Skin epidermis (tissue), 12 donors: ENCODE data around the gene EGFL8.
A peak's percentile ranks its signal among the peaks of the same experiment; 100 is the strongest.

Experiments used
- H3K27ac ChIP-seq, 21 experiments: fragments of 200-600 bp; sonication (generic) in 11 of 21; one replicate each; pipeline ENCODE4 v1.5.0; 2020; ENCODE audit warnings: mild to moderate bottlenecking in 3 of 21, inconsistent platforms in 2 of 21, moderate library complexity in 2 of 21
- H3K4me3 ChIP-seq, 7 experiments: fragments of 200-600 bp; sonication (generic) in 2 of 7; one replicate each; pipeline ENCODE4 v1.5.0; 2020; ENCODE audit warnings: inconsistent platforms in 2 of 7, mild to moderate bottlenecking in 2 of 7, moderate library complexity in 1 of 7

The EGFL8 gene

DNA sequence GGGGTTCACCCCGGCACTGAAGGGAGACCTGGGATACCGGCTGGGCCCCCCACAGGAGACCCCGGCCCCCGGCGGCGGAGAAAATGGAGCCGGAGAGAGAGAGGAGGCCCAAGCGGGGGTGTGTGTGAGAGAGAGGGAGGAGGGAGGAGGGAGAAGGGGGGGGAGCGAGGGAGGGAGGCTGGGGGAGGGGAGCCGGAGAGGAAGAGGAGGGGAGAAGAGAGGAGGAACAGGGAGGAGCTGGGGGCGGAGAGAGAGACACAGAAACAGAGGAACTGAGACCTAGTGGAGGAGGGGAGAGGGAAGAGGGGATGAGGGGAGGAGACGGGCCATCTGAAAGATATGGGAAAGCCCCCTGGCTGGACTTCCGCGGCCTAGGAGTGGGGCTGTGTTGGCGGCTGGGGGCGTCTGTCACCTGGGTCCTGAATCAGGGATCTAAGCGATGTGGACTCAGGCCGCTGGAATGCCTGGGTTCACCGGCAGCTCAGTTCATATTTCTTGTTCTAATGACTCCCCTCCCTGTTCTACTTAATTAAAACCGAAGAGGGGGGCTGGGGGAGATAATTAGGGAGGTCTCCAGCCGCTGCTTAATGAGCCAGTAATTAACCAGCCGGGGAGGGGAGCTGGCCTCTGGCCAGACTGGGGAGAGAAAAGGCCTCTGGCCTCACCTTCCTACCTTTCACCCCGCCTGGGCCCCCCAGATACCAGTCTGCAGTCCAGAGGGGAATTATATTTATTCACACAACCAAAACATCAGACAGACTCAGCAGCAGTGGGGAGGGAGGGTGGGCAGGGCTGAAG is 25.9 kb downstream of the EGFL8 start, which contains the start of gene PBX2:
PBX2 (minus strand) TSS at position 149 of the 798 bp plus-strand sequence. CDS start 287 bp downstream, outside the sequence.
- H3K27ac ChIP-seq, result peak within 1 kb of the TSS; percentile 93 to 100 (median 99)
- peak within 1 kb of the TSS; percentile 69 to 92 (median 74) for H3K4me3 ChIP-seq

DNA sequence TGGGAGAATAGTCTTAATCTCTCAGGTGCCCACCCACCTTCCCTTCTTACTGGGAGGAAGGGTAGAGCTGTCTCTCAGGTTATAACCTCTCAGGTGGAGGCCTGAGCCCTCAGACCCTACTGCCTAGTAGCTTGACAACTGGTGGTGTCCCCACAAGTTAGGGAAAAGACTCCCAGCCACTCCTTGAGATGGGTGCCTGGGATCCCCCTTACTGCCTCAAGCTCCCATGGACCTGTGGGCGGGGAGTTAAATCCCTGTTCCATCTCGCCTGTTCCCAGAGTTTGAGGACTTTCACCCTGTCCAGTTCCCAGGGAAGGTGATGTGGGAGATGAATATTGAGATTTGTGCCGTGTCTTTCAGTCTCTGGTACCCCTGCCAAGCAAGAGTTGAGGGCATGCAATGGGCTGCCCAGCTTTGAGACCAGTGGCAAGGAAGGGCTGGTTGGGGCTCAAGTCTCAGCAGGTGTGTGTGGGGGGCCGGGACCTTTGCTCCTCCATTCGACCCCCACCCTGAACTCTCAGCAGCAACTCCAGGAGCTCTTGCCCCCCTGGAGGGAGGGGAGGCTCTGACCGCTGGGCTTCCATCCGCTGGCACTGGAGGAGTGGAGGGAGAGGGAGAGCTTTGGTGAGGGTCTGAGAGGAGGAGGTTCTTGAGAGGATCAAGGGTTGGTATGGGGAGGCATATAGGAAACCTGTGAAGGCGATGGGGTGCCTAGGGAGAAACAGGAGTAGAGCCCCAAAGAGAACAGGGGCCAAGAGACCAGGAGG is 26.7 kb downstream of the EGFL8 start:
- peak overlapping the region; percentile 69 to 92 (median 74) for H3K4me3 ChIP-seq
- H3K27ac ChIP-seq, result peak overlapping the region; percentile 74 to 100 (median 99)

- Histone ChIP-seq H3K4me3 (peak overlapping the region; percentile 69 to 92 (median 74)), H3K27ac (peak overlapping the region; percentile 72 to 100 (median 99))
Observed at GRCh38 chr6:32191696-32192607, 27.6 kb downstream of the EGFL8 start.

GRCh38 chr6:32192608-32193039 is 28.2 kb downstream of the EGFL8 start, which contains the start of gene GPSM3:
GPSM3 (minus strand) TSS chr6:32192643; CDS start chr6:32192513, 130 bp downstream.
- peak within 1 kb of the TSS; percentile 69 to 92 (median 74) for H3K4me3 ChIP-seq
- H3K27ac ChIP-seq, result peak within 1 kb of the TSS; percentile 72 to 100 (median 99)

DNA sequence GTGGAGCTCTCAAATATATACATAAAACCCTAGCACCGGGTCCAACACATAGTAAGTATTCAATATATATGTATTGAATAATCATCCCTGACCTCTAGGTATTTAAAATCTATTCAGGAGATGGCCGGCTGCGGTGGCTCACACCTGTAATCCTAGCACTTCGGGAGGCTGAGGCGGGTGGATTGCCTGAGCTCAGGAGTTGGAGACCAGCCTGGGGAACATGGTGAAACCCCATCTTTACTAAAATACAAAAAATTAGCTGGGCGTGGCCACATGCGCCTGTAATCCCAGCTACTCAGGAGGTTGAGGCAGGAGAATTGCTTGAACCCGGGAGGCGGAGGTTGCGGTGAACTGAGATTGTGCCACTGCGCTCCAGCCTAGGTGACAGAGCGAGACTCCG is 28.7 kb downstream of the EGFL8 start:
- H3K27ac ChIP-seq, result peak overlapping the region in 20 of 21 experiments; percentile 94 to 100 (median 99)
- peak overlapping the region in 5 of 7 experiments; percentile 69 to 92 (median 73) for H3K4me3 ChIP-seq

GRCh38 chr6:32194388-32194787 is 30.0 kb downstream of the EGFL8 start:
- Histone ChIP-seq H3K27ac (peak overlapping the region in 20 of 21 experiments; percentile 26 to 100 (median 91)), H3K4me3 (no peak overlapping the region)

GRCh38 chr6:32194825-32195651 is 30.6 kb downstream of the EGFL8 start:
- Histone ChIP-seq H3K27ac (peak overlapping the region in 20 of 21 experiments; percentile 26 to 100 (median 86)), H3K4me3 (peak overlapping the region; percentile 4 to 76 (median 30))

GRCh38 chr6:32195652-32195901 is 31.2 kb downstream of the EGFL8 start:
- H3K27ac ChIP-seq, result peak overlapping the region in 18 of 21 experiments; percentile 96 to 100 (median 99)
- peak overlapping the region; percentile 54 to 76 (median 67) for H3K4me3 ChIP-seq

DNA sequence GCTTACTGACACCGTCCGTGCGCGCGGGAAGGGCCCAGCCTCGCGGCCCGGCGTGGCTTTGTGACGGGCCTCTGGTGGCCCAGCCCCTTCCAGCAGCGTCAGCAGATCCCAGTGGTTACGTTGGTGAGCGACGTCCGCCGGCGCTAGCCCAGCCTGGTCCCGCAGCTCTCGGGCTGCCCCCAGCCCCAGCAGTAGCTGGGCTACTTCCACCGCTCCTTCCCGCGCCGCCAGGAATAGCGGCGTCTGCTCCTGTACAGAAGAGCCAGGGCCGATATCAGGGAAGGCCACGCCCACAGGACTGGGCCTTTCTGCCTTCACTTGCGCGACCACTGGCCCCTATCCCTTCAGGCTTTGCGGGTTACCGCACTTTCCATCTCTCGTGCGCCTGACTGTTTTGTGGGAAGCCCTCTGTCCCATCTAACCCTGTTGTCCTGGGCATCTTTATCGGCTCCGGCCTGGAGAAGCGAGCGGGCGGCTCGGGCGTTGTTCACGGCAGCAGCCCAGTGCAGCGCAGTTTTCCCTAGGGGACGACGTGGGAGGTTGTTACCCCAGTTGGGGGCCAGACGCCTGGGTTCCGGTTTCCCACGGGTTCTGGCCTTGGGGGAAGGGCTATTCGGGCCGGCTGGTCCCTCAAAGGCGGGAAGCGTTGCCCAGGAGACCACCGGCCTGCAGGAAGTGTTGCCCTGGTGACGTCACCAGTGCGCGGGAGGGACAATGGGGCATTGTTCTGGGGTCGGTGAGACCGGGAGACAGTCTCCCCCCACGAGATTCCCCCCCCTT is 31.7 kb downstream of the EGFL8 start:
- Histone ChIP-seq H3K27ac (peak overlapping the region; percentile 96 to 100 (median 99)), H3K4me3 (peak overlapping the region; percentile 54 to 76 (median 67))

GRCh38 chr6:32196682-32197616 is 32.6 kb downstream of the EGFL8 start:
- Histone ChIP-seq H3K27ac (peak overlapping the region; percentile 96 to 100 (median 99)), H3K4me3 (peak overlapping the region; percentile 54 to 76 (median 67))

GRCh38 chr6:32198345-32198696 is 33.9 kb downstream of the EGFL8 start:
- Histone ChIP-seq H3K27ac (peak overlapping the region in 3 of 21 experiments; percentile 42 to 100 (median 52)), H3K4me3 (no peak overlapping the region)

GRCh38 chr6:32198866-32199265 is 34.5 kb downstream of the EGFL8 start:
- Histone ChIP-seq H3K27ac (peak overlapping the region in 2 of 21 experiments; percentile 42 to 52), H3K4me3 (no peak overlapping the region)

DNA sequence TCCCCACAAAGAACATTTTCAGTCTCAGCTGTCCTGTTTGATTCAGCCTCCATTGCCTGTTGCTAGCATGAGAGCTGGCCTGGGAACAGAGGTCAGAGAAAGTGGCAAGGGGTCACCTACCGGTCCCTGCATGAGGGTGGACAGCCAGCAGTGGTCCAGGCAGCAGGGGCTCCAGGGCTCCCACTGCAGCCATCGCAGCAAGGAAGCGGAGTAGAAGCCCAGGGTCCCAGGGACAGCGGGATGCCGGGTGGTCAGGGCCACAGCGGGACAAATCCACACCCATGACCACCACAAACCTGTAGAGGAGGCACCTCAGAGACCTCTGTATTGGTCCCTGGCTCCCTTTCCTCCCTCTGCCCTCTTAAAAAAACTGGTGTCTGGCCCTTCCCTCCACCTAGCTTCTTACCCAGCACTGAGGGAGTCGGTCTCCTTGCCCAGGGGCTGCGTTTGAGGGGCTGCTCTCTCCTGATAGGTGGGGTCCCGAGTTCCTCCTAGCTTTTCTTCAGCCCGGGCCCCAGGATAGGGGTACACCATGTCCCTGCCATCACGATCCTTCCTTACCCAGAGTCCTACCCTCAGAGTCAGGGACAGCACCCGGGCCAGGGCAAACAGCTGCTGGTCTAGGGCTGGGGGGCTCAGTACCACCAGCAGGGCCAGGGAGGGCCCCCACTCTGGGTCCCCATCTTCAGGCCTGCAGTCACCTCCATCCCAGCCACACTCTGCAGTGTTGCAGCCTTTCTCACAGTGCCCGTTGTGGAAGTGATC is 36.5 kb downstream of the EGFL8 start:
- Histone ChIP-seq H3K27ac (no peak overlapping the region), H3K4me3 (no peak overlapping the region)

DNA sequence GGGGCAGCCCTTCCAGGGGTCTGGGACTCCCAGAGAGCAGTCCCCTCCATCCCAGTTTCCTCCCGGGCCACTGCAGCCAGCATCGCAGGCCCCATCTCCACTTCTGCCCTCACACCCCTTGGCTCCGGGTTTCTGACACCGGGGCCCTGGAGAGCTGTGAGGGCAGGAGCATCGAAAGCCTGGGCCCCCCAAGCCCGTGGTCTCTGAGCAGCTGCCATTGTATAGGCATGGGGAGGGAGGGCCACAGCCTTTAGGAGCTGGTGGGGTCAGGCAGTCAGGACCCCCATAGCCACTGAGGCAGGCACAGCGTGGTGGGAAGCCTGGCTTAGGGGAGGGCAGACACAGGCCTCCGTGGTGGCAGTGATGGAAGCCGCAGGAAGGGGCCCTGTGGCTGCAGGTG is 37.8 kb downstream of the EGFL8 start:
- no peak overlapping the region for H3K27ac ChIP-seq
- H3K4me3 ChIP-seq, result no peak overlapping the region

- no peak overlapping the region for H3K4me3 ChIP-seq
- no peak overlapping the region for H3K27ac ChIP-seq
Observed at GRCh38 chr6:32203426-32204267, 39.3 kb downstream of the EGFL8 start.
